HepG2 (cell line): ENCODE results near the gene DUSP8. TPM values are rescaled to one million over a fixed set of nuclear protein-coding genes. Genes with fewer than 3 reads are reported as not detected.
"Not testable (repeated sequence)": the region's sequence is repeated elsewhere in the genome, so short reads cannot be mapped to it uniquely, and the experiment has no call there.

Experiments used
- ATAC-seq: fragments of 200-7000 bp; cut with Tn5 transposase; 3 replicates; pipeline ENCODE4 v1.9.1; 2020; ENCODE audit warnings: mild to moderate bottlenecking, moderate library complexity
- BruUV-seq: library from RNA; stranded (reverse); fragments of 400-500 nt; replicated peaks from 2 replicates; lab custom pipeline; 2021; lab: Mats Ljungman, UMichigan
- CTCF ChIA-PET: fragments of 300-600 bp; formaldehyde crosslinking; extraction: SDS; loops from one replicate; lab custom pipeline; 2021; ENCODE audit warnings: low total read pairs, inconsistent platforms, low intra/inter-chr PET ratio; lab: Yijun Ruan, JAX
- POLR2A ChIA-PET: fragments of 350-600 bp; sonication (Branson Sonifier 250); formaldehyde crosslinking; loops from one replicate; lab custom pipeline; 2020; ENCODE audit warnings: antibody characterized with exemption, inconsistent platforms; lab: Yijun Ruan, JAX
- DNase-seq: peaks from one replicate; pipeline ENCODE4 v3.0.0-alpha.2; 2015; ENCODE audit warnings: low spot score
- FAIRE-seq: peaks from 3 replicates; lab custom pipeline; 2011; peaks lifted over from hg19 to GRCh38; lab: Jason Lieb, UNC
- H2AFZ ChIP-seq: one replicate; pipeline ENCODE4 v1.6.1; 2011; ENCODE audit warnings: low read length, inconsistent platforms
- H3K27ac ChIP-seq: fragments of 300-600 bp; 3 replicates; pipeline ENCODE4 v1.8.0; 2011; ENCODE audit warnings: mixed run types, mild to moderate bottlenecking, mixed read lengths, low read length, inconsistent platforms; ENCODE audit not compliant: insufficient read depth; ENCODE audit errors: extremely low read length
- H3K27me3 ChIP-seq, 2 experiments: fragments of 200-600 bp in 1 of 2; 2 replicates in 1 of 2; 3 replicates in 1 of 2; pipeline versions ENCODE4 v1.6.0 to v1.8.0; 2011; ENCODE audit warnings: low read length in 2 of 2, mild to moderate bottlenecking in 2 of 2, moderate library complexity in 2 of 2, inconsistent platforms in 1 of 2; ENCODE audit not compliant: insufficient read depth in 2 of 2, control insufficient read depth in 1 of 2
- H3K36me3 ChIP-seq, 2 experiments: fragments of 200-600 bp in 1 of 2; replicated peaks in 1 of 2; 2 replicates in 1 of 2; 3 replicates in 1 of 2; pipeline versions ENCODE4 v1.5.1 to v1.8.0; 2011; ENCODE audit warnings: low read length in 2 of 2, inconsistent platforms in 1 of 2; ENCODE audit not compliant: insufficient read depth in 2 of 2, control insufficient read depth in 1 of 2
- H3K4me1 ChIP-seq: 2 replicates; pipeline ENCODE4 v1.5.1; 2012; ENCODE audit warnings: low read length, inconsistent platforms; ENCODE audit not compliant: insufficient read depth
- H3K4me2 ChIP-seq: 2 replicates; pipeline ENCODE4 v1.6.0; 2011; ENCODE audit warnings: low read depth, low read length, inconsistent platforms
- H3K4me3 ChIP-seq, 3 experiments: fragments of 200-600 bp in 1 of 3; sonication (generic), shearing (Covaris generic) in 1 of 3; replicated peaks in 1 of 3; 2 replicates each; pipeline ENCODE4 v1.5.1; 2011 to 2016; ENCODE audit warnings: low read length in 3 of 3, inconsistent platforms in 2 of 3, low read depth in 2 of 3, mild to moderate bottlenecking in 2 of 3, control low read depth in 1 of 3, mixed read lengths in 1 of 3; ENCODE audit not compliant: insufficient read depth in 1 of 3
- H3K79me2 ChIP-seq: one replicate; pipeline ENCODE4 v1.6.1; 2011; ENCODE audit warnings: low read length, inconsistent platforms; ENCODE audit not compliant: insufficient read depth
- H3K9ac ChIP-seq: 2 replicates; pipeline ENCODE4 v1.6.0; 2011; ENCODE audit warnings: mild to moderate bottlenecking, low read depth, low read length, inconsistent platforms; ENCODE audit not compliant: insufficient read depth
- H3K9me3 ChIP-seq: 2 replicates; pipeline ENCODE4 v1.5.1; 2012; ENCODE audit warnings: mild to moderate bottlenecking, low read length
- H4K20me1 ChIP-seq: 2 replicates; pipeline ENCODE4 v1.6.0; 2011; ENCODE audit warnings: inconsistent platforms, mild to moderate bottlenecking, low read length, moderate library complexity; ENCODE audit not compliant: insufficient read depth
- CBX1 ChIP-seq: IDR thresholded peaks from one replicate; pipeline ENCODE4 v1.6.1; 2016; ENCODE audit warnings: antibody characterized with exemption, low read depth
- KAT8 ChIP-seq: IDR thresholded peaks from 2 replicates; pipeline ENCODE4 v1.6.1; 2016; ENCODE audit warnings: missing genetic modification reagents, missing compliant biosample characterization
- MAFK ChIP-seq, 2 experiments: IDR thresholded peaks in 1 of 2; conservative IDR thresholded peaks in 1 of 2; 2 replicates each; pipeline ENCODE4 v1.6.1; 2011; ENCODE audit warnings: improper control_type of control experiment in 2 of 2, low read length in 2 of 2
- NBN ChIP-seq: fragments of 450-650 bp; conservative IDR thresholded peaks from 2 replicates; pipeline ENCODE4 v1.6.1; 2017
- SIN3B ChIP-seq: fragments of 150-350 bp; IDR thresholded peaks from 2 replicates; pipeline ENCODE4 v1.6.1; 2014; ENCODE audit warnings: low read length
- ZNF30 ChIP-seq: sonication (generic); formaldehyde crosslinking; IDR thresholded peaks from 2 replicates; pipeline ENCODE4 v1.5.0; 2020; ENCODE audit warnings: mild to moderate bottlenecking, missing genetic modification reagents
- ZNF619 ChIP-seq: sonication (generic); formaldehyde crosslinking; IDR thresholded peaks from 2 replicates; pipeline ENCODE4 v1.4.0; 2020; ENCODE audit warnings: mild to moderate bottlenecking, missing genetic modification reagents
- ZNF746 ChIP-seq: sonication (generic); formaldehyde crosslinking; IDR thresholded peaks from 2 replicates; pipeline ENCODE4 v1.8.0; 2022; ENCODE audit warnings: mild to moderate bottlenecking, missing genetic modification reagents
- WGBS: methylation state at CpG from one replicate; pipeline ENCODE4 v1.1.6; 2017; ENCODE audit warnings: low lambda C conversion rate; 5-methylcytosine and 5-hydroxymethylcytosine counted together
- in situ Hi-C: cut with HindIII; loops from 2 replicates; pipeline ENCODE4 v1.10.0; 2017; ENCODE audit warnings: low pct_unique_long_range_greater_than_20kb; ENCODE audit not compliant: extremely low pct_ligation_motif_present
- intact Hi-C: fragments of 100-400 bp; cut with micrococcal nuclease; formaldehyde crosslinking; loops from one replicate; pipeline ENCODE4 v1.10.0; 2022; ENCODE audit not compliant: unreplicated experiment
- polyA plus RNA-seq, 8 experiments: library from polyadenylated mRNA; depleted of rRNA in 3 of 8; stranded (reverse) in 7 of 8; unstranded in 1 of 8; fragments of >200 nt; fragmentation: Illumina TruSeq in 4 of 8; extraction: Trizol in 4 of 8; gene quantifications; 2 replicates each; pipeline versions ENCODE4 v1.2.1 to v1.2.3, GENCODE V29; 2011 to 2016; ENCODE audit warnings: low read depth in 4 of 8, missing spikeins in 1 of 8, mixed read lengths in 1 of 8; ENCODE audit not compliant: insufficient read depth in 1 of 8
- total RNA-seq, 5 experiments: library from RNA; depleted of rRNA; stranded (reverse); fragments of >200 nt; fragmentation: Illumina TruSeq; extraction: Trizol; gene quantifications; 2 replicates each; pipeline ENCODE4 v1.2.3, GENCODE V29; 2016; ENCODE audit warnings: low read depth in 1 of 5
- TF ChIP-seq, protein P1 (sequence below): sonication (generic); formaldehyde crosslinking; IDR thresholded peaks from 2 replicates; pipeline ENCODE4 v1.5.1; 2020; ENCODE audit warnings: mild to moderate bottlenecking, missing genetic modification reagents, moderate library complexity

DUSP8 gene
- total and polyA plus RNA-seq, 2 of the 13 experiments (the other 11 are each of a cell fraction or from before 2014, with no cell fraction given) = 1.8 to 8.0 TPM

DNA sequence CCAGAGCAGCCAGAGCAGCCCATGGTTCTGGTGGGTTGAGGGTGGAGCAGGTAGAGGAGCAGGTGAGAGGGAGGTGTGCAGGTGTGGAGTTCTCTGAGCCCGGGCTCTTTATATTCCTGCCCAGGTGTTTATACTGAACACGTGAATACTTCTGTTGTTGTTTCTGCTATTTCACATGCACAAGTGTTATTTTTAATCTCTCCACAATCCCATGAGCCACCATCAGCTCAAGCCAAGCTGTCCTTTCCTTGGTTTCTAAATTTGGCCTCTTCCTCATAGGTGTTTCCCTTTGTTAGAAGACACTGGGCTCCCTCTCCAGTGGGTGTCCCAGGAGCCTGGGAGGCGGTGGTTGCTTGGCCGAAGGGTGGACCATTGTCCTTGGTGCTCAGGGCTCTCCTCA is 36.3 kb upstream of the DUSP8 start, which contains the start of gene KRTAP5-3:
Gene KRTAP5-3, minus strand, starts transcription at position 101 of the 400 bp plus-strand sequence. Its CDS starts 78 bp downstream, at position 23.
- Histone ChIP-seq H3K9me3 (no peaks in the 10 kb centered on the region), H3K4me1 (no peaks in the 10 kb centered on the region; the same call in 1 of the 2 replicates), H3K36me3 (no peaks in the 10 kb centered on the region), H3K4me2 (no peak within 1 kb of the TSS), H3K27me3 (peaks cover 2 to 41% of the 10 kb centered on the region in 2 experiments; a peak in 4 of 5 replicates), H3K27ac (no peak within 1 kb of the TSS), H4K20me1 (no peaks in the 10 kb centered on the region), H3K9ac (no peak within 1 kb of the TSS), H3K4me3 (no peak within 1 kb of the TSS), H3K79me2 (no peaks in the 10 kb centered on the region), H2AFZ (no peak within 1 kb of the TSS)
- no peak for DNase-seq
- intact Hi-C loops = no loop called here
- 27% methylated on average over 4 of the region's 4 CpGs for WGBS
- no peak for TF ChIP-seq ZNF746
- no peak for TF ChIP-seq ZNF619 (CRISPR knock-in tag)
- TF ChIP-seq, protein P1, sequence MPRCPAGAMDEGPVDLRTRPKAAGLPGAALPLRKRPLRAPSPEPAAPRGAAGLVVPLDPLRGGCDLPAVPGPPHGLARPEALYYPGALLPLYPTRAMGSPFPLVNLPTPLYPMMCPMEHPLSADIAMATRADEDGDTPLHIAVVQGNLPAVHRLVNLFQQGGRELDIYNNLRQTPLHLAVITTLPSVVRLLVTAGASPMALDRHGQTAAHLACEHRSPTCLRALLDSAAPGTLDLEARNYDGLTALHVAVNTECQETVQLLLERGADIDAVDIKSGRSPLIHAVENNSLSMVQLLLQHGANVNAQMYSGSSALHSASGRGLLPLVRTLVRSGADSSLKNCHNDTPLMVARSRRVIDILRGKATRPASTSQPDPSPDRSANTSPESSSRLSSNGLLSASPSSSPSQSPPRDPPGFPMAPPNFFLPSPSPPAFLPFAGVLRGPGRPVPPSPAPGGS (CRISPR knock-in tag) = no peak
- no peak for TF ChIP-seq SIN3B
- TF ChIP-seq ZNF30 = no peak
- TF ChIP-seq MAFK (conservative IDR thresholded peaks at IDR 0.05 in 1 of 2, IDR thresholded peaks at IDR 0.05 in 1 of 2; ENCODE audit: low read length in 2 of 2) = no peak
- no peak for TF ChIP-seq CBX1
- no peak for TF ChIP-seq NBN
- no peak for TF ChIP-seq KAT8
- in situ Hi-C loops = no loop called here
- no peak for FAIRE-seq
- ChIA-PET CTCF (no interaction called here), POLR2A (no interaction called here)
- no peak for ATAC-seq
- no TSS peak for BruUV-seq

DNA sequence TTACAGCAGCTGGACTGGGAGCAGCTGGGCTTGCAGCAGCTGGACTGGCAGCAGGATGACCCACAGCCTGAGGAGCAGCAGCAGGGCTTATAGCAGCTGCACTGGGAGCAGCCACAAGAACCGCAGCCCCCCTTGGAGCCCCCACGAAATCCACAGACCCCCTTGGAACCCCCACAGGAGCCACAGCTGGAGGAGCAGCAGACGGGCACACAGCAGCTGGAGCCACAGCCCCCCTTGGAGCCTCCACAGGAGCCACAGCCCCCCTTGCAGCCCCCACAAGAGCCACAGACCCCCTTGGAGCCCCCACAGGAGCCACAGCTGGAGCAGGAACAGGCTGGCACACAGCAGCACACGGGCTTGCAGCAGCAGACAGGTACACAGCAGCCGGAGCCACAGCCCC is 35.8 kb upstream of the DUSP8 start:
- in situ Hi-C loops, CTCF ChIA-PET, H3K79me2 ChIP-seq, ATAC-seq, FAIRE-seq, DNase-seq, H3K4me1 ChIP-seq, H2AFZ ChIP-seq, H3K4me3 ChIP-seq, BruUV-seq, H3K36me3 ChIP-seq, H3K9me3 ChIP-seq, POLR2A ChIA-PET, H3K9ac ChIP-seq, H4K20me1 ChIP-seq, H3K27ac ChIP-seq, intact Hi-C loops, H3K4me2 ChIP-seq: not testable (repeated sequence)
- 0% methylated on average over 1 of the region's 5 CpGs for WGBS
- peaks cover 2 to 39% of the 10 kb centered on the region in 2 experiments; a peak in 4 of 5 replicates for H3K27me3 ChIP-seq

DNA sequence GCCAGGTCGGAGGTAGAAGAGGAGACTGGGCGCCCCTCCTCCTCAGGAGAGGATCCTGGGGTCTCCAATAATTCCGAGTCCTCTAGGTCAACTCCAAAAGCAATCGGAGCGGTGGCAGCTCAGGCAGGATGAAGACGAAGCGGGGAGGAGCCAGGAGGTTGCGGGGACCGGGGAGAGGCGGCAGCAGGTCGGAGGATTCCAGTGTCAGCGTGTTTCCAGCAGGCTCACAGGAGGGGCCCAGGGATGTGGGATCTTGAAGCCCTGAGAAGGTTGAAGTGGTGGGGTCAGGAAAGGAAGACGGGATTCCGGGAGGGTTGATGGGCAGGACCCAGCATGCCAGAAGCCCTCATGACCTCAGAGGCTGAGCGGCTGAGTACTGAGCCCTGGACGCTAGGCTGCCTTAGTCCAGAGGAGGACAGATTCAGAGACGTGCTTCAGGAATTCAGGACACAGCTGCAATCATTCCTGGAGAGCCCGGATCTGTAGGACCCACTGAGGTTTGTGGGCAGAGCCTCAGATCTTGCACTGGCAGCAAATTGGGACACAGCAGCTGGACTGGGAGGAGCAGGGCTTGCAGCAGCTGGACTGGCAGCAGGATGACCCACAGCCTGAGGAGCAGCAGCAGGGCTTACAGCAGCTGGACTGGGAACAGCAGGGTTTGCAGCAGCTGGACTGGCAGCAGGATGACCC is 35.2 kb upstream of the DUSP8 start:
- WGBS = 31% methylated on average over 16 of the region's 18 CpGs
- H3K9ac ChIP-seq, CTCF ChIA-PET, H4K20me1 ChIP-seq, H3K79me2 ChIP-seq, DNase-seq, H3K27ac ChIP-seq, H3K4me2 ChIP-seq, BruUV-seq, H2AFZ ChIP-seq, intact Hi-C loops, H3K4me1 ChIP-seq, H3K36me3 ChIP-seq, FAIRE-seq, POLR2A ChIA-PET, in situ Hi-C loops, H3K9me3 ChIP-seq, H3K4me3 ChIP-seq: not testable (repeated sequence)
- ATAC-seq = peak; percentile 43
- peaks cover 2 to 38% of the 10 kb centered on the region in 2 experiments; a peak in 4 of 5 replicates for H3K27me3 ChIP-seq
